Smooth muscle cell (in vitro differentiated cells): ENCODE data around the gene ASAP3. TPM values are rescaled to one million over a fixed set of nuclear protein-coding genes. Genes with fewer than 3 reads are reported as not detected.

Source experiments
- DNase-seq: peaks from one replicate; lab custom pipeline; 2025; ENCODE audit not compliant: unreplicated experiment; lab: John Stamatoyannopoulos, UW
- H2AFZ ChIP-seq: fragments of 200-600 bp; sonication (generic); 2 replicates; pipeline ENCODE4 v1.6.0; 2016; ENCODE audit warnings: antibody characterized with exemption, low read depth, mild to moderate bottlenecking
- H3F3A ChIP-seq: fragments of 200-600 bp; sonication (generic); 2 replicates; pipeline ENCODE4 v1.6.0; 2017; ENCODE audit warnings: antibody characterized with exemption, low read depth
- H3K27ac ChIP-seq: fragments of 200-600 bp; sonication (generic); 2 replicates; pipeline ENCODE4 v1.5.1; 2016; ENCODE audit warnings: low read depth, mild to moderate bottlenecking
- H3K27me3 ChIP-seq: fragments of 200-600 bp; sonication (generic); 2 replicates; pipeline ENCODE4 v1.6.1; 2016; ENCODE audit warnings: low read depth, mild to moderate bottlenecking
- H3K36me3 ChIP-seq: fragments of 200-600 bp; sonication (generic); 2 replicates; pipeline ENCODE4 v1.5.1; 2016; ENCODE audit warnings: low read depth
- H3K4me1 ChIP-seq: fragments of 200-600 bp; sonication (generic); 2 replicates; pipeline ENCODE4 v1.5.1; 2016; ENCODE audit warnings: low read depth
- H3K4me2 ChIP-seq: fragments of 200-600 bp; sonication (generic); 2 replicates; pipeline ENCODE4 v1.6.0; 2016; ENCODE audit warnings: mild to moderate bottlenecking
- H3K4me3 ChIP-seq: fragments of 200-600 bp; sonication (generic); 2 replicates; pipeline ENCODE4 v1.5.1; 2016; ENCODE audit warnings: mild to moderate bottlenecking
- H3K79me2 ChIP-seq: fragments of 200-600 bp; sonication (generic); 2 replicates; pipeline ENCODE4 v1.6.0; 2016; ENCODE audit warnings: low read depth, mild to moderate bottlenecking
- H3K9ac ChIP-seq: fragments of 200-600 bp; sonication (generic); 2 replicates; pipeline ENCODE4 v1.6.0; 2016; ENCODE audit warnings: low read depth
- H3K9me3 ChIP-seq: fragments of 200-600 bp; sonication (generic); replicated peaks from 2 replicates; pipeline ENCODE4 v1.5.1; 2016; ENCODE audit warnings: low read depth
- H4K20me1 ChIP-seq: fragments of 200-600 bp; sonication (generic); 2 replicates; pipeline ENCODE4 v1.6.0; 2016; ENCODE audit warnings: low read depth
- CTCF ChIP-seq: fragments of 200-600 bp; sonication (generic); IDR thresholded peaks from 2 replicates; pipeline ENCODE4 v1.5.1; 2017; ENCODE audit warnings: borderline replicate concordance, mild to moderate bottlenecking, antibody characterized with exemption; ENCODE audit not compliant: insufficient read depth, poor library complexity, severe bottlenecking
- WGBS: methylation state at CpG from one replicate; pipeline ENCODE4 v1.1.7; 2016; ENCODE audit warnings: low lambda C conversion rate; 5-methylcytosine and 5-hydroxymethylcytosine counted together
- polyA plus RNA-seq: library from polyadenylated mRNA; unstranded; fragments of >200 nt; fragmentation: Nextera tagmentation; extraction: Ambion mirVana; gene quantifications from 2 replicates; pipeline ENCODE4 v1.2.1, GENCODE V29; 2016
- total RNA-seq: library from RNA; depleted of rRNA; stranded (reverse); fragments of >200 nt; gene quantifications from 2 replicates; pipeline ENCODE4 v1.2.3, GENCODE V29; 2014

Gene ASAP3
- total and polyA plus RNA-seq, 2 experiments from 2014 or later: 16.3 to 28.9 TPM

- H4K20me1 ChIP-seq: no peaks in the 10 kb centered on the region
- H3K4me1 ChIP-seq: peaks cover 8% of the 10 kb centered on the region
- no peak overlapping the region for H3K9ac ChIP-seq
- no peaks in the 10 kb centered on the region for H3K9me3 ChIP-seq
- peak overlapping the region; percentile 47 for H3K27ac ChIP-seq
- WGBS: 64% methylated on average over 6 of the region's 6 CpGs
- peak; percentile 7 for TF ChIP-seq CTCF
- H3K27me3 ChIP-seq: no peaks in the 10 kb centered on the region
- H3K4me2 ChIP-seq: peak overlapping the region; percentile 97
- H3F3A ChIP-seq: peaks cover 3% of the 10 kb centered on the region
- H2AFZ ChIP-seq: no peak overlapping the region
- no peak for DNase-seq
- H3K36me3 ChIP-seq: no peaks in the 10 kb centered on the region
- H3K4me3 ChIP-seq: no peak overlapping the region
- no peaks in the 10 kb centered on the region for H3K79me2 ChIP-seq
Observed at GRCh38 chr1:23421753-23422240, 62.2 kb downstream of the ASAP3 start.

GRCh38 chr1:23421343-23421742 lies 62.6 kb downstream of the ASAP3 start:
- Histone ChIP-seq H2AFZ (no peak overlapping the region), H3K9me3 (no peaks in the 10 kb centered on the region), H3K4me1 (peaks cover 8% of the 10 kb centered on the region), H3K9ac (no peak overlapping the region), H3K27me3 (no peaks in the 10 kb centered on the region), H3K4me3 (no peak overlapping the region), H3K27ac (no peak overlapping the region), H3K79me2 (no peaks in the 10 kb centered on the region), H3K36me3 (no peaks in the 10 kb centered on the region), H4K20me1 (no peaks in the 10 kb centered on the region), H3F3A (peaks cover 3% of the 10 kb centered on the region), H3K4me2 (peak overlapping the region; percentile 97)
- WGBS: 76% methylated on average over 3 of the region's 3 CpGs
- DNase-seq: no peak
- TF ChIP-seq CTCF: no peak

GRCh38 chr1:23420778-23421177 lies 63.2 kb downstream of the ASAP3 start:
- no peaks in the 10 kb centered on the region for H3K79me2 ChIP-seq
- H3K27me3 ChIP-seq: no peaks in the 10 kb centered on the region
- no peak overlapping the region for H3K4me3 ChIP-seq
- no peaks in the 10 kb centered on the region for H3K36me3 ChIP-seq
- no peaks in the 10 kb centered on the region for H4K20me1 ChIP-seq
- TF ChIP-seq CTCF: no peak
- H3K4me1 ChIP-seq: peaks cover 8% of the 10 kb centered on the region
- no peak overlapping the region for H3K4me2 ChIP-seq
- H2AFZ ChIP-seq: no peak overlapping the region
- no peaks in the 10 kb centered on the region for H3K9me3 ChIP-seq
- WGBS: 95% methylated on average over 3 of the region's 3 CpGs
- DNase-seq: no peak
- peaks cover 3% of the 10 kb centered on the region for H3F3A ChIP-seq
- no peak overlapping the region for H3K27ac ChIP-seq
- H3K9ac ChIP-seq: no peak overlapping the region

GRCh38 chr1:23419180-23419579 lies 64.8 kb downstream of the ASAP3 start:
- Histone ChIP-seq H3K79me2 (no peaks in the 10 kb centered on the region), H3F3A (peaks cover 3% of the 10 kb centered on the region), H3K4me1 (no peaks in the 10 kb centered on the region), H3K9ac (no peak overlapping the region), H2AFZ (no peak overlapping the region), H3K9me3 (no peaks in the 10 kb centered on the region), H3K27ac (no peak overlapping the region), H3K4me2 (no peak overlapping the region), H3K36me3 (no peaks in the 10 kb centered on the region), H3K4me3 (no peak overlapping the region), H3K27me3 (no peaks in the 10 kb centered on the region), H4K20me1 (no peaks in the 10 kb centered on the region)
- WGBS: 52% methylated on average over 6 of the region's 6 CpGs
- DNase-seq: no peak
- no peak for TF ChIP-seq CTCF
